GM04503 (cell line): ENCODE measurements around the gene RGS7.
"Not testable (repeated sequence)": the region's sequence is repeated elsewhere in the genome, so short reads cannot be mapped to it uniquely, and the experiment has no call there.

Source experiments
- DNase-seq: peaks from one replicate; pipeline ENCODE4 v3.0.0-alpha.2; 2012; ENCODE audit warnings: low read depth

Gene RGS7

GRCh38 chr1:241208910-241209379 is 148.1 kb downstream of the RGS7 start:
- DNase-seq = no peak

- DNase-seq = no peak
Observed at GRCh38 chr1:241203817-241204216, 153.2 kb downstream of the RGS7 start.

- no peak for DNase-seq
Observed at GRCh38 chr1:241202401-241202800, 154.6 kb downstream of the RGS7 start.

GRCh38 chr1:241186716-241187115 is 170.3 kb downstream of the RGS7 start:
- no peak for DNase-seq

- no peak for DNase-seq
Observed at GRCh38 chr1:241181971-241182370, 175.0 kb downstream of the RGS7 start.

GRCh38 chr1:241181471-241181870 is 175.5 kb downstream of the RGS7 start:
- no peak for DNase-seq

- no peak for DNase-seq
Observed at GRCh38 chr1:241180569-241180968, 176.4 kb downstream of the RGS7 start.

- DNase-seq = no peak
Observed at GRCh38 chr1:241177660-241178059, 179.3 kb downstream of the RGS7 start.

GRCh38 chr1:241172486-241172885 is 184.5 kb downstream of the RGS7 start:
- DNase-seq = no peak

- DNase-seq = no peak
Observed at GRCh38 chr1:241171991-241172390, 185.0 kb downstream of the RGS7 start.

- no peak for DNase-seq
Observed at GRCh38 chr1:241167121-241167630, 189.8 kb downstream of the RGS7 start.

- DNase-seq = no peak
Observed at GRCh38 chr1:241166625-241167024, 190.4 kb downstream of the RGS7 start.

GRCh38 chr1:241165256-241165655 is 191.7 kb downstream of the RGS7 start:
- DNase-seq = not testable (repeated sequence)

- DNase-seq = no peak
Observed at GRCh38 chr1:241163363-241163762, 193.6 kb downstream of the RGS7 start.

GRCh38 chr1:241161188-241161689 is 195.8 kb downstream of the RGS7 start:
- DNase-seq = no peak

GRCh38 chr1:241157435-241157834 is 199.6 kb downstream of the RGS7 start:
- no peak for DNase-seq

GRCh38 chr1:241156231-241156965 is 200.6 kb downstream of the RGS7 start:
- peak; percentile 18 for DNase-seq

- no peak for DNase-seq
Observed at GRCh38 chr1:241145881-241146280, 211.1 kb downstream of the RGS7 start.

- no peak for DNase-seq
Observed at GRCh38 chr1:241143765-241144442, 213.1 kb downstream of the RGS7 start.

- DNase-seq = no peak
Observed at GRCh38 chr1:241142493-241142892, 214.5 kb downstream of the RGS7 start.

- DNase-seq = not testable (repeated sequence)
Observed at GRCh38 chr1:241141646-241142045, 215.4 kb downstream of the RGS7 start.

GRCh38 chr1:241140670-241141069 is 216.3 kb downstream of the RGS7 start:
- DNase-seq = no peak

- DNase-seq = no peak
Observed at GRCh38 chr1:241139047-241139446, 218.0 kb downstream of the RGS7 start.
